CD4-positive, alpha-beta T cell treated with Interleukin-6 for 4 hours (primary cell): Measurements from ENCODE around the gene HELLS.
"Not testable (repeated sequence)": the region's sequence is repeated elsewhere in the genome, so short reads cannot be mapped to it uniquely, and the experiment has no call there.

Experiments
- DNase-seq: peaks from one replicate; pipeline ENCODE4 v3.0.0-alpha.2; 2020; ENCODE audit warnings: mixed read lengths

HELLS gene

GRCh38 chr10:94614558-94614957 lies 69.0 kb downstream of the HELLS start:
- DNase-seq: no peak

- no peak for DNase-seq
Measured at GRCh38 chr10:94617389-94617944, 71.9 kb downstream of the HELLS start.

GRCh38 chr10:94622666-94623205 lies 77.1 kb downstream of the HELLS start:
- DNase-seq: no peak

GRCh38 chr10:94623572-94623971 lies 78.0 kb downstream of the HELLS start:
- DNase-seq: no peak

GRCh38 chr10:94626476-94626875 lies 80.9 kb downstream of the HELLS start:
- DNase-seq: no peak

DNA sequence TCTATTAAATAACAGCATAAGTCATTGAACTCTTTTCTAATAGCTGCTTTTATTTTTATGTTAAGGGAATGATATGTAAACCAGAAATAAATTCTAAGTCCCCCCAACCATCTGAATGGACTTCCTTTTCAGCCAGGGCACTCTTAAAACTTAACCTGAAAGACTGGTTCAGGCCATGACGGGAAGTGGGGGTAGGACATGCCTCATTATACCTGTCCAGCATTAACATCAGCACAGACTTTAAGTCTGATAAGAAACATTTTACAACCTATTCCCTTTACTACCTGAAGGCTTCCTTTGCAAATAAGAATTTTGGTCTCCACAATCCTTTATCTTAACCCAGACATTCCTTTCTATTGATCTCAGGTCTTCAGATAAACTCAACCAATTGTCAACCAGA lies 81.9 kb downstream of the HELLS start:
- DNase-seq: no peak

- DNase-seq: no peak
Measured at GRCh38 chr10:94630017-94630688, 84.6 kb downstream of the HELLS start.

DNA sequence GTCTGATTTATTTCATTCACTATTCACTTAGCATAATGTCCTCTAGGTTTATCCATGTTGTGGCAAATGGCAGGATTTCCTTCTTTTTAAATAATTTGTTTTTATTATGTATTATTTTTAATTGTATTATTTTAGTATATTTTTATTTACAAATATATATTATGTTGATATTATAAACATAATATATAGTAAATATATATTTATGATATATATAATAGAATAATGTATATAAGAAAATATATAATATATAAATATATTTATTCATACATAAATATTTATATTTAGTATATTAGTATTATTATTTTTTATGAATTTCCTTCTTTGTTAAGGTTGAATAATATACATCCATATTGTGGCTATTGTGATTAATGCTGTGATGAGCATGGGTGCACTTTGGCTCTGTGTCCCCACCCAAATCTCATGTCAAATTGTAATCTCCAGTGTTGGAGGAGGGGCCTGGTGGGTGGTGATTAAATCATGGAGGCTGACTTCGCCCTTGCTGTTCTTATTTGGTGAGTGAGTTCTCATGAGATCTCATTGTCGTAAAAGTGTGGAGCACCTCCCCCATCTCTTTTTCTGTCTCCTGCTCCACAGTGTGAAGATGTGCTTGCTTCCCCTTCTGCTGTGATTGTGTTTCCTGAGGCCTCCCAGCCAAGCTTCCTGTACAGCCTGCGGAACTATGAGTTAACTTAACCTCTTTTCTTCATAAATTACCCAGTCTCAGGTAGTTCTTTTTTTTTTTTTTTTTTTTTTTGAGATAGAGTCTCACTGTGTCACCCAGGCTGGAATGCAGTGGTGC lies 85.7 kb downstream of the HELLS start:
- DNase-seq: no peak

DNA sequence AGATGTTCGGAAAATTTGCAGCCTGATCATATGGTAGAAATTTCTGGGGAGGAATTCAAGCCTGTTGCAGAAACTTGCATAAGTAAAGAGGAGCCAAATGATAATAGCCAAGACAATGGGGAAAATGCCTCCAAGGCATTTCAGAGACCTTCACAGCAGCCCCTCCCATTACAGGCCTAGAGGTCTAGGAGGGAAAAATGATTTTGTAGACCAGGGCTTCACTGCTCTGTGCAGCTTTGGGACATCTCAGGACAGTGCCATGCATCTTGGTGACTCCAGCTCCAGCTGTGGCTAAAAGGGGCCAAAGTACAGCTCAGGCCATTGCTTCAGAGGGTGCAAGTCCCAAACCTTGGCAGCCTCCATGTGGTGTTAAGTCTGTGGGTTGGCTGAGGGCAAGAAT lies 87.4 kb downstream of the HELLS start:
- DNase-seq: no peak

DNA sequence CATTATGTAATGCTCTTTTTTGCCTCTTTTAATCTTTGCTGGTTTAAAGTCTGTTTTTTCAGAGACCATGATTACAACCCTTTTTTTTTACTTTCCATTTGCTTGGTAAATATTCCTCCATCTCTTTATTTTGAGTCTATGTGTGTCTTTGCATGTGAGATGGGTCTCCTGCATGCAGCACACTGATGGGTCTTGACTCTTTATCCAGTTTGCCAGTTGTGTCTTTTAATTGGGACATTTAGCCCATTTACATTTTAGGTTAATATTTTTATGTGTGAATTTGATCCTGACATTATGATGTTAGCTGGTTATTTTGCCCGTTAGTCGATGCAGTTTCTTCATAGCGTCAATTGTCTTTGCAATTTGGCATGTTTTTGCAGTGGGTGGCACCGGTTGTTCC lies 92.5 kb downstream of the HELLS start:
- DNase-seq: not testable (repeated sequence)

GRCh38 chr10:94639902-94640301 lies 94.3 kb downstream of the HELLS start:
- DNase-seq: no peak

- DNase-seq: no peak
Measured at GRCh38 chr10:94640562-94640961, 95.0 kb downstream of the HELLS start.

- no peak for DNase-seq
Measured at GRCh38 chr10:94641480-94641879, 95.9 kb downstream of the HELLS start.

GRCh38 chr10:94644352-94644751 lies 98.8 kb downstream of the HELLS start:
- no peak for DNase-seq

DNA sequence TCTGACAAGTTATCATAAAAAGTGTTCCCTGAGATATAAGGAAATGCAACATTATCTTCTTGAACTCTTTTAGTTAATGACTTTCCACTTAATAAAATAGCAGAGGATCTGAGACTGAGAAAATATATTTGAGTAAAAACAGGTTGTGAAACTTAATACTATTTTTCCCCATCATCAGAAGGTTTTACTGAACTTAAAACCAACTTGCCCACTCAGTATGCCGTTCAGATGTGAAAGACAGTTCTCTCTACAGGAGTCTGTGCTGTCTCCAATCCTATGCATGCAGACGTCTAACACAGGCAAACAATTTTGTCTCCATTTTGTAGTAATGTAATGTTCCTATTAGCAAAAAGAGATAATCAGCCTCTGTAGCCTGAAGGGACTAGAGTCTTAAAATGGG lies 99.7 kb downstream of the HELLS start:
- DNase-seq: no peak
